Trophoblast cell (in vitro differentiated cells and primary cell): ENCODE results near the gene SSH2.

Experiments
- DNase-seq, 2 donors: peaks; one replicate each; pipeline ENCODE4 v3.0.0-alpha.2; 2016
- H2AFZ ChIP-seq: 2 replicates; pipeline ENCODE4 v1.6.1; 2013; ENCODE audit warnings: low read length, moderate library complexity, mild to moderate bottlenecking; ENCODE audit not compliant: insufficient read depth, poor library complexity
- H2AK5ac ChIP-seq: 2 replicates; pipeline ENCODE4 v1.6.1; 2013; ENCODE audit warnings: mild to moderate bottlenecking, low read length
- H2BK120ac ChIP-seq: 2 replicates; pipeline ENCODE4 v1.6.1; 2013; ENCODE audit warnings: low read length, mild to moderate bottlenecking, moderate library complexity; ENCODE audit not compliant: insufficient read depth, poor library complexity
- H2BK12ac ChIP-seq: 2 replicates; pipeline ENCODE4 v1.6.1; 2013; ENCODE audit warnings: mild to moderate bottlenecking, low read length, moderate library complexity
- H2BK5ac ChIP-seq: 2 replicates; pipeline ENCODE4 v1.6.1; 2013; ENCODE audit warnings: low read length, low read depth, moderate library complexity, mild to moderate bottlenecking; ENCODE audit not compliant: poor library complexity
- H3K14ac ChIP-seq: 2 replicates; pipeline ENCODE4 v1.6.1; 2013; ENCODE audit warnings: mild to moderate bottlenecking, low read length
- H3K18ac ChIP-seq: 2 replicates; pipeline ENCODE4 v1.6.1; 2013; ENCODE audit warnings: mild to moderate bottlenecking, low read length
- H3K23ac ChIP-seq: 2 replicates; pipeline ENCODE4 v1.6.1; 2013; ENCODE audit warnings: low read length
- H3K27ac ChIP-seq: 2 replicates; pipeline ENCODE4 v1.5.1; 2013; ENCODE audit warnings: low read depth, mild to moderate bottlenecking, inconsistent platforms, low read length, moderate library complexity
- H3K27me3 ChIP-seq: 2 replicates; pipeline ENCODE4 v1.6.1; 2013; ENCODE audit warnings: inconsistent platforms, mild to moderate bottlenecking, low read length, moderate library complexity; ENCODE audit not compliant: insufficient read depth
- H3K36me3 ChIP-seq, 2 experiments: 1 replicate in 1 of 2; 2 replicates in 1 of 2; pipeline ENCODE4 v1.6.1; 2013; ENCODE audit warnings: low read length in 2 of 2, mild to moderate bottlenecking in 2 of 2, moderate library complexity in 1 of 2; ENCODE audit not compliant: insufficient read depth in 2 of 2, control insufficient read depth in 1 of 2
- H3K4ac ChIP-seq: 2 replicates; pipeline ENCODE4 v1.6.1; 2013; ENCODE audit warnings: low read depth, mild to moderate bottlenecking, low read length, moderate library complexity
- H3K4me1 ChIP-seq, 2 experiments: 1 replicate in 1 of 2; 2 replicates in 1 of 2; pipeline ENCODE4 v1.6.1; 2013; ENCODE audit warnings: low read length in 2 of 2, mild to moderate bottlenecking in 2 of 2, moderate library complexity in 1 of 2; ENCODE audit not compliant: insufficient read depth in 2 of 2, control insufficient read depth in 1 of 2
- H3K4me2 ChIP-seq: 2 replicates; pipeline ENCODE4 v1.6.1; 2013; ENCODE audit warnings: inconsistent platforms, mild to moderate bottlenecking, low read length, moderate library complexity
- H3K4me3 ChIP-seq: 2 replicates; pipeline ENCODE4 v1.5.1; 2013; ENCODE audit warnings: mild to moderate bottlenecking, low read depth, low read length, inconsistent platforms
- H3K79me1 ChIP-seq: one replicate; pipeline ENCODE4 v1.6.1; 2013; ENCODE audit warnings: low read length
- H3K79me2 ChIP-seq: 2 replicates; pipeline ENCODE4 v1.6.1; 2013; ENCODE audit warnings: low read length, mild to moderate bottlenecking; ENCODE audit not compliant: control insufficient read depth, insufficient read depth, poor library complexity
- H3K9ac ChIP-seq: 2 replicates; pipeline ENCODE4 v1.6.1; 2013; ENCODE audit warnings: mild to moderate bottlenecking, low read length
- H3K9me3 ChIP-seq: 2 replicates; pipeline ENCODE4 v1.6.1; 2013; ENCODE audit warnings: low read depth, mild to moderate bottlenecking, control low read depth, inconsistent platforms, low read length; ENCODE audit not compliant: insufficient read depth
- H4K12ac ChIP-seq: 2 replicates; pipeline ENCODE4 v1.6.1; 2013; ENCODE audit warnings: low read depth, mild to moderate bottlenecking, low read length, moderate library complexity
- H4K8ac ChIP-seq: 2 replicates; pipeline ENCODE4 v1.6.1; 2013; ENCODE audit warnings: low read depth, mild to moderate bottlenecking, low read length, moderate library complexity
- H4K91ac ChIP-seq: one replicate; pipeline ENCODE4 v1.6.1; 2013; ENCODE audit warnings: low read depth, mild to moderate bottlenecking, low read length, moderate library complexity
- WGBS: extraction: QIAGEN DNeasy Blood & Tissue Kit; methylation state at CpG from one replicate; pipeline ENCODE4 v1.1.7; 2013; ENCODE audit warnings: missing lambda C conversion rate; ENCODE audit not compliant: insufficient read length, insufficient coverage; ENCODE audit errors: extremely low coverage; 5-methylcytosine and 5-hydroxymethylcytosine counted together

Gene SSH2

DNA sequence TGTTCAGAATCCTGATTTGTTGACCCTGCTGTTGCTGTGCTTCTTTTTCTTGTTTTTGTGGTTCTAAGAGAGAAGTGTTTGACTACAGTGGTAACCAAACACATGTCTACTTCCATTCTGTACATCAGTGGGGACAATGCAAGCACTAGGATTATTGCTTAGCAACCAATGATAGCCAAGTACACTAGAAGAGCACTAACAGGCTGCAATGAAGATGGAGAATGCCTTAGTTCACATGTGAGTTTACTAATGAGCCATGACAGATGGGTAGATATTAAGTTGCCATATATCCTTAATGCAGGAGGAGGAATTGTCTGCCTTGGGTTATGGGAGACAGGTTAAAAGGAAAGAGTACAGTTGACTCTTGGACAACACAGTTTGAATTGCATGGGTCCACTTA, 19.7 kb upstream of the SSH2 start:
- Histone ChIP-seq H2BK12ac (no peak overlapping the region), H3K9me3 (peaks cover 6% of the 10 kb centered on the region), H3K27me3 (no peaks in the 10 kb centered on the region), H3K4ac (no peak overlapping the region), H3K4me3 (no peak overlapping the region), H2BK120ac (no peak overlapping the region), H3K9ac (no peak overlapping the region), H3K18ac (no peak overlapping the region), H3K36me3 (no peaks in the 10 kb centered on the region), H3K23ac (no peak overlapping the region), H2AK5ac (no peak overlapping the region), H3K79me1 (no peaks in the 10 kb centered on the region), H3K4me1 (no peaks in the 10 kb centered on the region), H4K12ac (no peak overlapping the region), H3K79me2 (no peaks in the 10 kb centered on the region), H3K4me2 (no peak overlapping the region), H3K27ac (no peak overlapping the region), H2AFZ (no peak overlapping the region), H4K8ac (no peak overlapping the region), H2BK5ac (no peak overlapping the region), H3K14ac (no peak overlapping the region), H4K91ac (no peak overlapping the region)
- DNase-seq: no peak

DNA sequence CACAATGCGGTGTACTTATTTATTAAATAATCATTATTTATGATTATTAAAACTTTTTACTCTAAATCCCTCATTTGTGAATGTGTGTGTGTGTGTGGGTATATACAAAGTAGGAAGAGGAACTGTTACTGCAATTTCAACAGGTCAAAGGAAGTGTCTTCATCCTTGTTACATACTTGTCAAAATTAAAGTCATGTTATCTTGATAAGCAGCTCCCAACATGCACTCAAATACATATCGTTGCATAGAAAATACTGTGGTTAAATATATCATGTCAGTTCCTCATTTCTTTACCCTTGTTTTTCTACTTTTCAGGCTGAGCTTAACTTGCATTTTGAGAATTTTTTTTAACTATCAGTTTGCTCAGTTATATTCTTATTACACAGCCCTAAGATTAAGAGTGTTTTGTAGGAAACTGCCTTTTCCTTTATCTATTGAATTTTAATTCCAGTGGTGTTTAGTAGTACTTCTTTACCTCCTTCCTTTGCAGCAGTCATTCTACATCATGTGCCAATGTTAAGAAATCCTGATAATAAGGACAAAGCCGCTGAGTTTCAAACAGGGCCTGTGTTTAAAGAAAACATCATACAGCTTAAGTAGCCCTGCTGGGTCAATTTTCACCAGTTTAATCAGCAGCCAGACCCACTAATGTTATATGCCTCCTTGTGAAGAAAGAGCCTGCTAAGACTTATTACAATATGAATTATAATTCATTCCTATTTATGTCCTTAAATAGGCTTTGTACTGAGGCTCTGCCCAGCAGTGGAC, 18.6 kb upstream of the SSH2 start:
- Histone ChIP-seq H3K27ac (no peak overlapping the region), H3K4me3 (no peak overlapping the region), H3K36me3 (no peaks in the 10 kb centered on the region), H2AFZ (no peak overlapping the region), H3K9me3 (no peaks in the 10 kb centered on the region), H3K18ac (no peak overlapping the region), H2BK12ac (no peak overlapping the region), H3K79me1 (no peaks in the 10 kb centered on the region), H2AK5ac (no peak overlapping the region), H4K12ac (no peak overlapping the region), H3K9ac (no peak overlapping the region), H3K4ac (no peak overlapping the region), H3K14ac (no peak overlapping the region), H4K8ac (no peak overlapping the region), H2BK120ac (no peak overlapping the region), H3K23ac (no peak overlapping the region), H3K4me1 (no peaks in the 10 kb centered on the region), H2BK5ac (no peak overlapping the region), H3K79me2 (no peaks in the 10 kb centered on the region), H3K27me3 (no peaks in the 10 kb centered on the region), H4K91ac (no peak overlapping the region), H3K4me2 (no peak overlapping the region)
- no CpG with 5 or more reads among the region's 3 CpGs for WGBS
- DNase-seq: no peak

DNA sequence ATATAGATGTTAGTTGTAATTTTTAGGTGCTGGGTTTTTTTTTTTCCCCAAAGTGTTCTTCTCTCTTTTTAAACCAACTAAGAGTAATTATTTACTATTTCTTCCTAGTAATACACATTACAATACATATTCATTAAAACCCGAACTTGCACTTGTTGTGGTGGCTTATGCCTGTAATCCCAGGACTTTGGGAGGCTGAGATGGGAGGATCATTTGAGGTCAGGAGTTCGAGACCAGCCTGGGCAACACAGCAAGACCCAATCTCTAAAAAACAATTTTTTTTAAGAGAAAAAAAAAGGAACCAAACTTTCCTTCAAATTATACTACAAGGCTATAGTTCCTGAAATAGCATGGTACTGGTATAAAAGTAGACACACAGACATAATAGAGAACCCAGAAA, 15.3 kb upstream of the SSH2 start:
- no CpG with 5 or more reads among the region's 2 CpGs for WGBS
- DNase-seq: no peak
- H2AK5ac ChIP-seq: no peak overlapping the region
- H3K9ac ChIP-seq: no peak overlapping the region
- H3K14ac ChIP-seq: no peak overlapping the region
- no peaks in the 10 kb centered on the region for H3K27me3 ChIP-seq
- H3K27ac ChIP-seq: no peak overlapping the region
- no peak overlapping the region for H3K4me3 ChIP-seq
- no peak overlapping the region for H2AFZ ChIP-seq
- H3K9me3 ChIP-seq: no peaks in the 10 kb centered on the region
- no peak overlapping the region for H2BK120ac ChIP-seq
- no peak overlapping the region for H4K8ac ChIP-seq
- no peak overlapping the region for H4K91ac ChIP-seq
- H3K4ac ChIP-seq: no peak overlapping the region
- H3K4me1 ChIP-seq: no peaks in the 10 kb centered on the region
- H2BK12ac ChIP-seq: no peak overlapping the region
- H4K12ac ChIP-seq: no peak overlapping the region
- no peak overlapping the region for H3K4me2 ChIP-seq
- no peaks in the 10 kb centered on the region for H3K79me1 ChIP-seq
- H3K18ac ChIP-seq: no peak overlapping the region
- H3K36me3 ChIP-seq: no peaks in the 10 kb centered on the region
- no peaks in the 10 kb centered on the region for H3K79me2 ChIP-seq
- H2BK5ac ChIP-seq: no peak overlapping the region
- no peak overlapping the region for H3K23ac ChIP-seq

GRCh38 chr17:29941334-29941733, 11.3 kb upstream of the SSH2 start, which contains the start of gene EFCAB5:
Gene EFCAB5, plus strand, starts transcription at chr17:29941634. Its CDS starts 163 bp downstream, at chr17:29941797.
- DNase-seq: no peak
- no peak within 1 kb of the TSS for H3K14ac ChIP-seq
- H2BK120ac ChIP-seq: no peak within 1 kb of the TSS
- H3K4me1 ChIP-seq: no peaks in the 10 kb centered on the region
- no peak within 1 kb of the TSS for H3K4me3 ChIP-seq
- no peak within 1 kb of the TSS for H4K8ac ChIP-seq
- no peaks in the 10 kb centered on the region for H3K36me3 ChIP-seq
- H3K27ac ChIP-seq: no peak within 1 kb of the TSS
- no peaks in the 10 kb centered on the region for H3K79me1 ChIP-seq
- WGBS: no CpG with 5 or more reads among the region's 1 CpG
- no peak within 1 kb of the TSS for H2BK12ac ChIP-seq
- H4K91ac ChIP-seq: no peak within 1 kb of the TSS
- H3K4ac ChIP-seq: no peak within 1 kb of the TSS
- no peaks in the 10 kb centered on the region for H3K79me2 ChIP-seq
- H3K18ac ChIP-seq: no peak within 1 kb of the TSS
- H2BK5ac ChIP-seq: no peak within 1 kb of the TSS
- H3K4me2 ChIP-seq: no peak within 1 kb of the TSS
- no peak within 1 kb of the TSS for H4K12ac ChIP-seq
- no peak within 1 kb of the TSS for H2AK5ac ChIP-seq
- H3K9ac ChIP-seq: no peak within 1 kb of the TSS
- H3K27me3 ChIP-seq: no peaks in the 10 kb centered on the region
- H2AFZ ChIP-seq: no peak within 1 kb of the TSS
- no peaks in the 10 kb centered on the region for H3K9me3 ChIP-seq
- H3K23ac ChIP-seq: no peak within 1 kb of the TSS
